ENCODE measurements around the gene MMP11.

GRCh38 chr22:23743303-23743705 is 29.3 kb upstream of the MMP11 start:
- TF ChIP-seq, protein P1, sequence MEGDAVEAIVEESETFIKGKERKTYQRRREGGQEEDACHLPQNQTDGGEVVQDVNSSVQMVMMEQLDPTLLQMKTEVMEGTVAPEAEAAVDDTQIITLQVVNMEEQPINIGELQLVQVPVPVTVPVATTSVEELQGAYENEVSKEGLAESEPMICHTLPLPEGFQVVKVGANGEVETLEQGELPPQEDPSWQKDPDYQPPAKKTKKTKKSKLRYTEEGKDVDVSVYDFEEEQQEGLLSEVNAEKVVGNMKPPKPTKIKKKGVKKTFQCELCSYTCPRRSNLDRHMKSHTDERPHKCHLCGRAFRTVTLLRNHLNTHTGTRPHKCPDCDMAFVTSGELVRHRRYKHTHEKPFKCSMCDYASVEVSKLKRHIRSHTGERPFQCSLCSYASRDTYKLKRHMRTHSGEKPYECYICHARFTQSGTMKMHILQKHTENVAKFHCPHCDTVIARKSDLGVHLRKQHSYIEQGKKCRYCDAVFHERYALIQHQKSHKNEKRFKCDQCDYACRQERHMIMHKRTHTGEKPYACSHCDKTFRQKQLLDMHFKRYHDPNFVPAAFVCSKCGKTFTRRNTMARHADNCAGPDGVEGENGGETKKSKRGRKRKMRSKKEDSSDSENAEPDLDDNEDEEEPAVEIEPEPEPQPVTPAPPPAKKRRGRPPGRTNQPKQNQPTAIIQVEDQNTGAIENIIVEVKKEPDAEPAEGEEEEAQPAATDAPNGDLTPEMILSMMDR (IDR thresholded peaks at IDR 0.05; ENCODE audit: insufficient read depth, low read depth, low read length), result no peak
- TF ChIP-seq EZH2 (IDR thresholded peaks at IDR 0.05; ENCODE audit: insufficient read depth, low read length), result no peak

Measured in astrocyte (in vitro differentiated cells and primary cell).